DOHH2 (cell line): ENCODE measurements around the gene SARNP.
A peak's percentile ranks its signal among the peaks of the same experiment; 100 is the strongest.

Experiments used
- H3F3A ChIP-seq: fragments of 200-600 bp; sonication (generic), shearing (Covaris generic); 2 replicates; pipeline ENCODE4 v1.6.0; 2016; ENCODE audit warnings: antibody characterized with exemption, mild to moderate bottlenecking; ENCODE audit not compliant: control insufficient read depth, insufficient read depth
- H3K27ac ChIP-seq: fragments of 200-600 bp; sonication (generic); 2 replicates; pipeline ENCODE4 v1.5.1; 2014; ENCODE audit warnings: low read depth, mild to moderate bottlenecking, low read length, moderate library complexity
- H3K27me3 ChIP-seq: fragments of 200-600 bp; sonication (generic); 2 replicates; pipeline ENCODE4 v1.6.1; 2014; ENCODE audit warnings: mild to moderate bottlenecking, low read length, mixed read lengths; ENCODE audit not compliant: control insufficient read depth
- H3K36me3 ChIP-seq: fragments of 200-600 bp; sonication (generic); 2 replicates; pipeline ENCODE4 v1.6.1; 2014; ENCODE audit warnings: mild to moderate bottlenecking, low read length, moderate library complexity, mixed read lengths; ENCODE audit not compliant: control insufficient read depth
- H3K4me1 ChIP-seq: fragments of 200-600 bp; sonication (generic); 2 replicates; pipeline ENCODE4 v1.6.1; 2014; ENCODE audit warnings: mild to moderate bottlenecking, low read length, mixed read lengths; ENCODE audit not compliant: control insufficient read depth
- H3K4me2 ChIP-seq: fragments of 200-600 bp; sonication (generic); 2 replicates; pipeline ENCODE4 v1.6.0; 2014; ENCODE audit warnings: mild to moderate bottlenecking, low read length, moderate library complexity
- H3K4me3 ChIP-seq: fragments of 200-600 bp; sonication (generic); 2 replicates; pipeline ENCODE4 v1.5.1; 2014; ENCODE audit warnings: mild to moderate bottlenecking, low read length, mixed read lengths
- H3K79me2 ChIP-seq: fragments of 200-600 bp; sonication (generic); 2 replicates; pipeline ENCODE4 v1.6.1; 2014; ENCODE audit warnings: mild to moderate bottlenecking, low read length, mixed read lengths; ENCODE audit not compliant: control insufficient read depth
- H3K9me2 ChIP-seq: fragments of 200-600 bp; sonication (generic); replicated peaks from 2 replicates; pipeline ENCODE4 v1.6.1; 2014; ENCODE audit warnings: mild to moderate bottlenecking, low read length, mixed read lengths; ENCODE audit not compliant: control insufficient read depth
- H3K9me3 ChIP-seq: fragments of 200-600 bp; sonication (generic); 2 replicates; pipeline ENCODE4 v1.6.1; 2014; ENCODE audit warnings: antibody characterized with exemption, low read length, mixed read lengths; ENCODE audit not compliant: control insufficient read depth, insufficient read depth
- H4K20me1 ChIP-seq: fragments of 200-600 bp; sonication (generic); 2 replicates; pipeline ENCODE4 v1.6.0; 2014; ENCODE audit warnings: low read depth, mild to moderate bottlenecking, antibody characterized with exemption, low read length, moderate library complexity; ENCODE audit not compliant: control insufficient read depth, insufficient read depth
- EZH2phosphoT487 ChIP-seq: fragments of 200-600 bp; sonication (generic); IDR thresholded peaks from 2 replicates; pipeline ENCODE4 v1.6.1; 2017; ENCODE audit warnings: borderline replicate concordance, mild to moderate bottlenecking, antibody characterized with exemption, low read length, moderate library complexity, mixed read lengths
- TF ChIP-seq, protein P1 (sequence below): fragments of 200-600 bp; sonication (generic); IDR thresholded peaks from one replicate; pipeline ENCODE4 v1.5.1; 2014; ENCODE audit warnings: antibody characterized with exemption, mild to moderate bottlenecking, low read depth, low read length; ENCODE audit not compliant: poor library complexity, severe bottlenecking

The SARNP gene

DNA sequence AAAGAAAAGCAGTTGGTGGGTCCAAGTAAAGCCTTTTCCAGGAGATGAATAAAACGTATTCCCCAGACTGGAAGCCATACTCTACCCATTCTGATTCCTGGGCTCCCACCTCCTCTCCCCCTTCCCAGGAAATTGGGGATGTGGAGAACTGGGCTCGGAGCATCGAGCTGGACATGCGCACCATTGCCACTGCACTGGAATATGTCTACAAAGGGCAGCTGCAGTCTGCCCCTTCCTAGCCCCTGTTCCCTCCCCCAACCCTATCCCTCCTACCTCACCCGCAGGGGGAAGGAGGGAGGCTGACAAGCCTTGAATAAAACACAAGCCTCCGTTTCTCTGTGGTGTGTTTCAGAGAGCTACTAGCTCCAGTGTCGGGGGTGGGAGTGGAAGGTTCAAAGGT is 98.2 kb downstream of the SARNP start:
- no peaks in the 10 kb centered on the region for H3K9me3 ChIP-seq
- TF ChIP-seq, protein P1, sequence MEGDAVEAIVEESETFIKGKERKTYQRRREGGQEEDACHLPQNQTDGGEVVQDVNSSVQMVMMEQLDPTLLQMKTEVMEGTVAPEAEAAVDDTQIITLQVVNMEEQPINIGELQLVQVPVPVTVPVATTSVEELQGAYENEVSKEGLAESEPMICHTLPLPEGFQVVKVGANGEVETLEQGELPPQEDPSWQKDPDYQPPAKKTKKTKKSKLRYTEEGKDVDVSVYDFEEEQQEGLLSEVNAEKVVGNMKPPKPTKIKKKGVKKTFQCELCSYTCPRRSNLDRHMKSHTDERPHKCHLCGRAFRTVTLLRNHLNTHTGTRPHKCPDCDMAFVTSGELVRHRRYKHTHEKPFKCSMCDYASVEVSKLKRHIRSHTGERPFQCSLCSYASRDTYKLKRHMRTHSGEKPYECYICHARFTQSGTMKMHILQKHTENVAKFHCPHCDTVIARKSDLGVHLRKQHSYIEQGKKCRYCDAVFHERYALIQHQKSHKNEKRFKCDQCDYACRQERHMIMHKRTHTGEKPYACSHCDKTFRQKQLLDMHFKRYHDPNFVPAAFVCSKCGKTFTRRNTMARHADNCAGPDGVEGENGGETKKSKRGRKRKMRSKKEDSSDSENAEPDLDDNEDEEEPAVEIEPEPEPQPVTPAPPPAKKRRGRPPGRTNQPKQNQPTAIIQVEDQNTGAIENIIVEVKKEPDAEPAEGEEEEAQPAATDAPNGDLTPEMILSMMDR, result no peak
- no peak for TF ChIP-seq EZH2phosphoT487
- no peaks in the 10 kb centered on the region for H4K20me1 ChIP-seq
- H3F3A ChIP-seq, result peaks cover 3% of the 10 kb centered on the region; the same call in 1 of the 2 replicates
- no peak overlapping the region for H3K4me2 ChIP-seq
- H3K36me3 ChIP-seq, result peaks cover 24% of the 10 kb centered on the region
- H3K4me1 ChIP-seq, result peaks cover 30% of the 10 kb centered on the region
- peaks cover 19% of the 10 kb centered on the region for H3K79me2 ChIP-seq
- H3K27me3 ChIP-seq, result no peaks in the 10 kb centered on the region
- no peaks in the 10 kb centered on the region for H3K9me2 ChIP-seq
- H3K4me3 ChIP-seq, result no peak overlapping the region
- no peak overlapping the region for H3K27ac ChIP-seq

DNA sequence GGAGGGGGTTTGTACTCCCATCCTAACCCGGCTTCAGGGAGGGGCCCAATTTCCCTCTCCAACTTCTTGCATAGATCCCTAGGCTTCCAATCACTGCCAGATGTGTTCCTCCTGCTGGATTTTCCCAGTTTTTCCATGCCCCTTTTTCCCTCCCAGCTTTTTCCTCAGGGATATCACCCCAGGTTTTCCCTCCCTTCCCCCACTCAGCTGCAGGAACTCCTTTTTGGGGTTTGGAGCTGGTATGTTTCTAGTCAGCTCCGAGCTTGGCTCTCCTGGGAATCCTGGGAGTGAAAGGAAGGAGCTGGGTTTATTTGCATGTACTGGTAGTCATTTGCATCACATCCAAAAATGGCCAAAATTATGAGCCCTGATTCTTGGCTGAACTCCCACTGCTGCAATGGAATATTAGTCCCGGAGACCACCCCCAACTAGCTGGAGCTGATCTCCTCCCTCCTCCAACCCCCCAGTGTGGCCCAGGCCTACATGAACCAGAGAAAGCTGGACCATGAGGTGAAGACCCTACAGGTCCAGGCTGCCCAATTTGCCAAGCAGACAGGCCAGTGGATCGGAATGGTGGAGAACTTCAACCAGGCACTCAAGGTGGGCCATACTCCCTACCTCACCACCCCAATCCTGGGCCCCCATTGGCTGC is 98.8 kb downstream of the SARNP start:
- Histone ChIP-seq H3K36me3 (peaks cover 18% of the 10 kb centered on the region), H3K4me1 (peaks cover 30% of the 10 kb centered on the region), H3K79me2 (peaks cover 19% of the 10 kb centered on the region), H3F3A (peaks cover 3% of the 10 kb centered on the region; the same call in 1 of the 2 replicates), H3K4me3 (no peak overlapping the region), H3K4me2 (no peak overlapping the region), H3K27ac (no peak overlapping the region), H3K27me3 (no peaks in the 10 kb centered on the region), H3K9me3 (no peaks in the 10 kb centered on the region), H3K9me2 (no peaks in the 10 kb centered on the region), H4K20me1 (no peaks in the 10 kb centered on the region)
- TF ChIP-seq EZH2phosphoT487, result no peak
- TF ChIP-seq, protein P1, result no peak

DNA sequence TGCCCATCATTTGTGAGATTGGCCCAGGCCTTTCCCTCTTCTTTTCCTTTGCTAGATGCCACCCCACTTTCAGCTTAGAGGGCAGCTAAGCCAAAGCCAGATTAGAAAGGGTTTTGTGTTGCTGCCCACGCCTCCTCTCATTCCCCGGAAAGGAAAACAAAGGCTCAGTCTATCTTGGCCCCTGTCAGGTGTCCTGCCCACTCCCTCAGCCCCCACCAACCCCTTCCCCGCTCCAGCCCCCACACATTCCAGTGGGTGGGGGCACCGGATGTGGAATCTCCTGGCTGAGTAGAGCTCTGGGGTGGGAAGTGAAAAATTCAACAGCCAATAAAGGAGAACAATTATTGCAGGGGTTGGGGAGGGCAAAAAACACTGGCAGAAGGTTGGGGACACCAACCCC is 99.5 kb downstream of the SARNP start:
- peaks cover 16% of the 10 kb centered on the region; the same call in 1 of the 2 replicates for H3K36me3 ChIP-seq
- H3K9me3 ChIP-seq, result no peaks in the 10 kb centered on the region
- H4K20me1 ChIP-seq, result no peaks in the 10 kb centered on the region
- H3K27me3 ChIP-seq, result no peaks in the 10 kb centered on the region
- no peak overlapping the region for H3K27ac ChIP-seq
- TF ChIP-seq, protein P1, result no peak
- no peak for TF ChIP-seq EZH2phosphoT487
- H3K9me2 ChIP-seq, result no peaks in the 10 kb centered on the region
- peak overlapping the region; percentile 92; the same call in 1 of the 2 replicates for H3K4me3 ChIP-seq
- H3K4me1 ChIP-seq, result peaks cover 30% of the 10 kb centered on the region
- H3K4me2 ChIP-seq, result peak overlapping the region; percentile 89
- H3K79me2 ChIP-seq, result peaks cover 19% of the 10 kb centered on the region
- peaks cover 3% of the 10 kb centered on the region; the same call in 1 of the 2 replicates for H3F3A ChIP-seq
